GM18909 (cell line): Measurements from ENCODE around the gene PRKCE.

Source experiments
- ATAC-seq: cut with Tn5 transposase; IDR thresholded peaks from one replicate; pipeline ENCODE4 v1.9.1; 2021; ENCODE audit warnings: mild to moderate bottlenecking; ENCODE audit not compliant: unreplicated experiment, poor library complexity

PRKCE gene

GRCh38 chr2:45746888-45747287 lies 95.4 kb downstream of the PRKCE start:
- ATAC-seq, result no peak

GRCh38 chr2:45747363-45747762 lies 95.9 kb downstream of the PRKCE start:
- no peak for ATAC-seq

GRCh38 chr2:45748239-45748638 lies 96.8 kb downstream of the PRKCE start:
- ATAC-seq, result no peak

- ATAC-seq, result no peak
Measured at GRCh38 chr2:45750001-45750400, 98.5 kb downstream of the PRKCE start.

- ATAC-seq, result no peak
Measured at GRCh38 chr2:45750484-45750883, 99.0 kb downstream of the PRKCE start.

- ATAC-seq, result no peak
Measured at GRCh38 chr2:45753381-45753780, 101.9 kb downstream of the PRKCE start.

- ATAC-seq, result no peak
Measured at GRCh38 chr2:45754131-45755010, 102.9 kb downstream of the PRKCE start.

- no peak for ATAC-seq
Measured at GRCh38 chr2:45755585-45756335, 104.3 kb downstream of the PRKCE start.

GRCh38 chr2:45758018-45758417 lies 106.5 kb downstream of the PRKCE start:
- ATAC-seq, result no peak

GRCh38 chr2:45759310-45759851 lies 107.9 kb downstream of the PRKCE start:
- no peak for ATAC-seq

GRCh38 chr2:45761635-45762034 lies 110.2 kb downstream of the PRKCE start:
- no peak for ATAC-seq

GRCh38 chr2:45763255-45763654 lies 111.8 kb downstream of the PRKCE start:
- no peak for ATAC-seq

- ATAC-seq, result no peak
Measured at GRCh38 chr2:45763797-45764196, 112.3 kb downstream of the PRKCE start.

- ATAC-seq, result no peak
Measured at GRCh38 chr2:45765007-45765727, 113.7 kb downstream of the PRKCE start.

GRCh38 chr2:45765728-45766254 lies 114.3 kb downstream of the PRKCE start:
- ATAC-seq, result no peak

- ATAC-seq, result no peak
Measured at GRCh38 chr2:45768208-45768607, 116.7 kb downstream of the PRKCE start.

- ATAC-seq, result no peak
Measured at GRCh38 chr2:45769056-45769455, 117.6 kb downstream of the PRKCE start.

- ATAC-seq, result no peak
Measured at GRCh38 chr2:45769854-45770576, 118.5 kb downstream of the PRKCE start.

GRCh38 chr2:45770811-45771210 lies 119.3 kb downstream of the PRKCE start:
- no peak for ATAC-seq

GRCh38 chr2:45771261-45771660 lies 119.8 kb downstream of the PRKCE start:
- no peak for ATAC-seq
